Thyroid gland (tissue), 4 donors: ENCODE measurements around the gene VPS45.

Experiments
- CTCF ChIP-seq, 6 experiments: fragments of 200-600 bp in 3 of 6; fragments of 450-650 bp in 3 of 6; sonication (generic) in 3 of 6; IDR thresholded peaks; one replicate each; pipeline ENCODE4 v1.5.1; 2016 to 2019; ENCODE audit warnings: antibody characterized with exemption in 6 of 6, mild to moderate bottlenecking in 2 of 6, inconsistent platforms in 1 of 6, moderate library complexity in 1 of 6
- POLR2A ChIP-seq, 2 donors: fragments of 450-650 bp; IDR thresholded peaks; one replicate each; pipeline ENCODE4 v1.6.1; 2017; ENCODE audit warnings: antibody characterized with exemption in 2 of 2, mild to moderate bottlenecking in 2 of 2, moderate library complexity in 1 of 2

DNA sequence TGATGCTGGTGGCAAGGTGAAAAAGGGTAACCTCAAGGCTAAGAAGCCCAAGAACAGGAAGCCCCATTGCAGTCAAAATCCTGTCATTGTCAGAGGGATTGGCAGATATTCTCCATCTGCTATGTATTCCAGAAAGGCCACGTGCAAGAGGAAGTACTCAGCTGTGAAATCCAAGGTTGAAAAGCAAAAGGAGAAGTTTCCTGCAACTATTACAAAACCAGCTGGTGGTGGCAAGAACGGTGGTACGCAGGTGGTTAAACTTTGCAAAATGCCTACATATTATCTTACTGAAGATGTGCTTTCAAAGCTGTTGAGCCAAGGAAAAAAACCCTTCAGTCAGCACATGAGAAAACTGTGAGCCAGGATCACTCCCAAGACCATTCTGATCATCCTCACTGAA, 13.7 kb upstream of the VPS45 start:
- TF ChIP-seq CTCF (IDR thresholded peaks at IDR 0.05) (no peak), POLR2A (IDR thresholded peaks at IDR 0.05) (no peak)
